ENCODE data around the gene RPL26.
"Not testable (repeated sequence)": the region's sequence is repeated elsewhere in the genome, so short reads cannot be mapped to it uniquely, and the experiment has no call there.

The RPL26 gene

GRCh38 chr17:8368193-8368592 lies 14.8 kb downstream of the RPL26 start:
- DNase-seq (ENCODE audit: insufficient read length, low spot score) (no peak), FAIRE-seq (no peak)
- TF ChIP-seq POLR2A (IDR thresholded peaks at IDR 0.05; ENCODE audit: low read depth, low read length): no peak

- no peak for TF ChIP-seq POLR2A (IDR thresholded peaks at IDR 0.05; ENCODE audit: low read depth, low read length)
- FAIRE-seq (no peak), DNase-seq (ENCODE audit: insufficient read length, low spot score) (peak; percentile 70)
Measured at GRCh38 chr17:8366231-8366630, 16.8 kb downstream of the RPL26 start.

GRCh38 chr17:8365143-8365542 lies 17.9 kb downstream of the RPL26 start:
- TF ChIP-seq POLR2A (IDR thresholded peaks at IDR 0.05; ENCODE audit: low read depth, low read length): no peak
- DNase-seq (ENCODE audit: insufficient read length, low spot score) (peak; percentile 65), FAIRE-seq (peak; percentile 57)

- FAIRE-seq: no peak
- no peak for TF ChIP-seq POLR2A (IDR thresholded peaks at IDR 0.05; ENCODE audit: low read depth, low read length)
- no peak for DNase-seq (ENCODE audit: insufficient read length, low spot score)
Measured at GRCh38 chr17:8362651-8363332, 20.2 kb downstream of the RPL26 start.

GRCh38 chr17:8360751-8361150 lies 22.2 kb downstream of the RPL26 start:
- FAIRE-seq: no peak
- no peak for DNase-seq (ENCODE audit: insufficient read length, low spot score)
- no peak for TF ChIP-seq POLR2A (IDR thresholded peaks at IDR 0.05; ENCODE audit: low read depth, low read length)

GRCh38 chr17:8360260-8360659 lies 22.7 kb downstream of the RPL26 start:
- FAIRE-seq (no peak), DNase-seq (ENCODE audit: insufficient read length, low spot score) (no peak)
- TF ChIP-seq POLR2A (IDR thresholded peaks at IDR 0.05; ENCODE audit: low read depth, low read length): no peak

- DNase-seq (ENCODE audit: insufficient read length, low spot score): no peak
- peak; percentile 61 for FAIRE-seq
- TF ChIP-seq POLR2A (IDR thresholded peaks at IDR 0.05; ENCODE audit: low read depth, low read length): no peak
Measured at GRCh38 chr17:8359769-8360168, 23.2 kb downstream of the RPL26 start.

GRCh38 chr17:8357910-8358309 lies 25.1 kb downstream of the RPL26 start:
- FAIRE-seq (no peak), DNase-seq (ENCODE audit: insufficient read length, low spot score) (no peak)
- TF ChIP-seq POLR2A (IDR thresholded peaks at IDR 0.05; ENCODE audit: low read depth, low read length): no peak

- no peak for FAIRE-seq
Measured at GRCh38 chr17:8354236-8354635, 28.8 kb downstream of the RPL26 start.

GRCh38 chr17:8353736-8354135 lies 29.3 kb downstream of the RPL26 start:
- FAIRE-seq (no peak), DNase-seq (ENCODE audit: insufficient read length, low spot score) (no peak)
- TF ChIP-seq POLR2A (IDR thresholded peaks at IDR 0.05; ENCODE audit: low read depth, low read length): no peak

More at GRCh38 chr17:8354236-8354635, 28.8 kb downstream of the RPL26 start:
- TF ChIP-seq POLR2A (IDR thresholded peaks at IDR 0.05; ENCODE audit: low read depth, low read length): no peak
- DNase-seq (ENCODE audit: insufficient read length, low spot score): no peak

- TF ChIP-seq POLR2A (IDR thresholded peaks at IDR 0.05; ENCODE audit: low read depth, low read length): no peak
- FAIRE-seq (no peak), DNase-seq (ENCODE audit: insufficient read length, low spot score) (no peak)
Measured at GRCh38 chr17:8350339-8350738, 32.7 kb downstream of the RPL26 start.

GRCh38 chr17:8347001-8347400 lies 36.0 kb downstream of the RPL26 start:
- FAIRE-seq: not testable (repeated sequence)

GRCh38 chr17:8345951-8346665 lies 36.9 kb downstream of the RPL26 start:
- no peak for TF ChIP-seq POLR2A (IDR thresholded peaks at IDR 0.05; ENCODE audit: low read depth, low read length)
- FAIRE-seq (no peak), DNase-seq (ENCODE audit: insufficient read length, low spot score) (no peak)

More at GRCh38 chr17:8347001-8347400, 36.0 kb downstream of the RPL26 start:
- not testable (repeated sequence) for DNase-seq (ENCODE audit: insufficient read length, low spot score)

- TF ChIP-seq POLR2A (IDR thresholded peaks at IDR 0.05; ENCODE audit: low read depth, low read length): no peak
- FAIRE-seq: no peak
- no peak for DNase-seq (ENCODE audit: insufficient read length, low spot score)
Measured at GRCh38 chr17:8345052-8345690, 37.8 kb downstream of the RPL26 start.

GRCh38 chr17:8341456-8341855 lies 41.5 kb downstream of the RPL26 start:
- TF ChIP-seq POLR2A (IDR thresholded peaks at IDR 0.05; ENCODE audit: low read depth, low read length): no peak
- no peak for FAIRE-seq
- DNase-seq (ENCODE audit: insufficient read length, low spot score): no peak

Data from H54 (cell line).